H7 (cell line): ENCODE data around the gene NTN3. TPM values are rescaled to one million over a fixed set of nuclear protein-coding genes. Genes with fewer than 3 reads are reported as not detected.
A peak's percentile ranks its signal among the peaks of the same experiment; 100 is the strongest.

Source experiments
- DNase-seq: peaks from one replicate; pipeline ENCODE4 v3.0.0; 2012
- H3K27me3 ChIP-seq: 2 replicates; pipeline ENCODE4 v1.6.0; 2011; ENCODE audit warnings: mild to moderate bottlenecking, low read length; ENCODE audit not compliant: control insufficient read depth, insufficient read depth
- H3K36me3 ChIP-seq: replicated peaks from 2 replicates; pipeline ENCODE4 v1.5.1; 2011; ENCODE audit warnings: low read length; ENCODE audit not compliant: control insufficient read depth, insufficient read depth
- H3K4me3 ChIP-seq: 2 replicates; pipeline ENCODE4 v1.5.1; 2011; ENCODE audit warnings: low read depth, mild to moderate bottlenecking, control low read depth, low read length, moderate library complexity; ENCODE audit not compliant: insufficient read depth
- total RNA-seq: library from RNA; depleted of rRNA; stranded (reverse); fragments of >200 nt; shearing (Covaris generic); gene quantifications from 2 replicates; pipeline ENCODE4 v1.2.3, GENCODE V29; 2014; rRNA removed

The NTN3 gene
- total RNA-seq, result 0.73 TPM in 1 of 2 replicates, not detected in the other

DNA sequence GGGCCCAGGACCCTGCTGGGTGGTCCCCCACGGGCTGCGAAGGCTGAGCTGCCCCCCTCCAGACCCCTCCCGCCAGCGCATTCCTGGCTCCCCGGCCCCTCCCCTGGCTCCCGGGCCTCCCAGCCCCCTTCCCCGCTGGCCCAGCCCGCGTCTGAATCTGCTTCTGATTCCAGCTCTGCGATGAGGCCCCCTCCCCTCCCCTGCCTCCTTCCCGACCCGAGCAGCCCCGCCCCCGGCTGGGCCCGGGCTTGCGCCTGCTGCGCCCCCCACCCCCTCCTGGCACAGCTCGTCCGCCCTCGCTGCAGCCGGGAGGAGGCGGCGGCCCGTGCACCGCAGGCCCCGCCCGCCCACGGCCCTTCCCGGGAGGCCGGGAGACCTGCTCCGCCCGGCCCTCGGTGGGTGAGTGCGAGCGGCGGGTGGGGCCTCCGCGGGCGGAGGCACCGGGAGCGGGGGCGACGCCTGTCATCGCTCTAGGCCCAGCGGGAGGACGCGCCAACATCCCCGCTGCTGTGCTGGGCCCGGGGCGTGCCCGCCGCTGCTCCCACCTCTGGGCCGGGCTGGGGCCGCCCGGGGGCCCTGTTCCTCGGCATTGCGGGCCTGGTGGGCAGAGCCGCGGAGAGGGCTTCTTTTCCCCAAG, at the start of gene NTN3:
TSS of gene NTN3 (plus strand) at position 282 of the 637 bp plus-strand sequence. CDS start 405 bp downstream, outside the sequence.
- peaks cover 56% of the 10 kb centered on the region for H3K27me3 ChIP-seq
- no peaks in the 10 kb centered on the region for H3K36me3 ChIP-seq
- peak within 1 kb of the TSS; percentile 37 for H3K4me3 ChIP-seq
- peak; percentile 96 for DNase-seq

DNA sequence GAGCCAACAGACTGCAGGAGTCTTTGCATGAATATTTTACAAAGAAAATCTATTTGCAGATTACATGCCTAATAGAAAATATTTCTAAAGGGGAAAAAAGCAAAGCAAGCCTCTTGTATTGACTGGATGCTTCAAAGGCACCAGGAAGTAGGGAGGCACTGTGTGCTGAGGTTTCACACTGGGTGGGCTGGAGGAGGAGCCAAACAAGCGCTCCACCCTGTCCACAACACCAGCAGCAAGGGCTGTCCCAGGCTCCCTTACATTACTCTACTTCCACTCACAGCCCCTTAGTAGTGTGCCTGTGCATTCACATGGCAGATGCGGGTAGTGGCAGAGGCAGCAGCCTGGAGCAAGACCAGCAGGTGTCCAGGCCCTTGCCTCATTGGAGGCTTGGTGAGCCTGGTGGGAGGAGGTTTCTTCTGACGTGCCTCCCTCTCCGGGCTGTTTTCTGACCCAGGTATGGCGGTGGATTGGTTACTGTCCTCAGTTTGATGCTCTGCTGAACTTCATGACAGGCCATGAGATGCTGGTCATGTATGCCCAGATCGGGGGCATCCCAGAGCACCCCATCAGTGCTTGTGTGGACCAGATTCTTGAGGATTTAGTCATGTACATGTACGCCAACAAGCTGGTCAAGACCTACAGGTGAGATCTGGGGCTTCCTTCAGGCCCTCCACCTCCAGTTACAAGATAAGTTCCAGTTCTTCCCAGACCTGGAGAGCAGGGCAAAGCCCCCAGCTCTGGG, 48.8 kb upstream of the NTN3 start:
- Histone ChIP-seq H3K4me3 (no peak overlapping the region), H3K27me3 (no peaks in the 10 kb centered on the region), H3K36me3 (no peaks in the 10 kb centered on the region)
- DNase-seq, result no peak

DNA sequence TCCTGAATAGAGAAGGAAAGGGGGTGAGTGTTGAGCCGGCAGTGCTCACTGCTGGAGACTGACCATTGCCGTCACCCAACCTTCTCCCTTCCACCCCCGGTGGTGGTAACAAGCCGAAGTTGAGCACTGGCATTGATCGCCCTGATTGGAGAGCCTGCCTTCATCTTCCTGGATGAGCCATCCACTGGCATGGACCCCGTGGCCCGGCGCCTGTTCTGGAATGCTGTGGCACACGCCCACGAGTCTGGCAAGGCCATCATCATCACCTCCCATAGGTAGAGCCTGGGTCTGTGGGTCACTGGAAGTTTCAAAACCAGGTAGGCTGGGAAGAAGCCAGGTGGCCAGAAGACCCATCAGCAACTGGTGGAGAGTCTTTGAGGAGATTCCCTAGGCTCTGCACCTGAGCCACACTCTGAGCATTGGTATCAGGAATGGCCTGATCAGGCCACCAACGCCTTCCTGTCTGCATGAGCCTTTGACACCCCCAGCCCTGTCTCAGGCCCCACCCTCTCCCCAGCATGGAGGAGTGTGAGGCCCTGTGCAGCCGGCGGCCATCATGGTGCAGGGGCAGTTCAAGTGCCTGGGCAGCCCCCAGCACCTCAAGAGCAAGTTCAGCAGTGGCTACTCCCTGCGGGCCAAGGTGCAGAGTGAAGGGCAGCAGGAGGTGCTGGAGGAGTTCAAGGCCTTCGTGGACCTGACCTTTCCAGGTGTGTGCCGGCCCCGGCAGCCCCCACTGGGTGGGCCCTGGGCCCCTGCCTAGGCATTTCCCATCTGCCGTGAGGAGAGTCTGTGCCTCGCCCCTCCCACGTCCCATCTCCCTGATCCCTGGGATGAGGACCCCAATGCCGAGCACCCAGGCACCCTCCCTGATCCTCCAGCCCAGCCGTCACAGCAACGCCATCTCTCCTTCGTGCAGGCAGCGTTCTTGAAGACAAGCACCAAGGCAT, 46.8 kb upstream of the NTN3 start:
- no peak overlapping the region for H3K4me3 ChIP-seq
- no peaks in the 10 kb centered on the region for H3K36me3 ChIP-seq
- peak; percentile 21 for DNase-seq
- peaks cover 1% of the 10 kb centered on the region; the same call in 1 of the 2 replicates for H3K27me3 ChIP-seq

DNA sequence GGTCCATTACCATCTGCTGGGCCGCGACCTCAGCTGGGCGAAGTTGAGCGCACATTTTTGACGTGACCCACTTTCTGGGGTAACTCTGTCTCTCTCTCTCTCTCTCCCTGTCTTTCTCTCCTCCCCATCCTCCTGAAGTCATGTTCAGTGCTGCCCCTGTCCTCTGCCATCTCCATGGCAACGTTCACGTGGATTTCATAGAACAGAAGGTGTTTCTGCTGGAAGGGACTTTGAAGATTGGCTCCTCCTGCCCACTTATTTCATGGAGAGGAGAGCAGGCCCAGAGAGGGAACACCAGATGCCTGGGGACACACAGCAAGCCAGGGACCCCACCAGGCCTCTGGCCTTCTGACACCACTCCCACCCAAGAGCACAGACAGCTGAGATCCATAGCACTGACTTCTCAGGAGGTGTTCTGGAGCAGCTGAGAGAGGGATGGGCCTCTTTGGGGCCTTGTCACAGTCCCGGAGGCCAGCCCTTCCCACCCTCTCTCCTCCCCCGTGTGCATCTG, 46.0 kb upstream of the NTN3 start:
- Histone ChIP-seq H3K27me3 (peaks cover 1% of the 10 kb centered on the region; the same call in 1 of the 2 replicates), H3K4me3 (no peak overlapping the region), H3K36me3 (no peaks in the 10 kb centered on the region)
- no peak for DNase-seq

DNA sequence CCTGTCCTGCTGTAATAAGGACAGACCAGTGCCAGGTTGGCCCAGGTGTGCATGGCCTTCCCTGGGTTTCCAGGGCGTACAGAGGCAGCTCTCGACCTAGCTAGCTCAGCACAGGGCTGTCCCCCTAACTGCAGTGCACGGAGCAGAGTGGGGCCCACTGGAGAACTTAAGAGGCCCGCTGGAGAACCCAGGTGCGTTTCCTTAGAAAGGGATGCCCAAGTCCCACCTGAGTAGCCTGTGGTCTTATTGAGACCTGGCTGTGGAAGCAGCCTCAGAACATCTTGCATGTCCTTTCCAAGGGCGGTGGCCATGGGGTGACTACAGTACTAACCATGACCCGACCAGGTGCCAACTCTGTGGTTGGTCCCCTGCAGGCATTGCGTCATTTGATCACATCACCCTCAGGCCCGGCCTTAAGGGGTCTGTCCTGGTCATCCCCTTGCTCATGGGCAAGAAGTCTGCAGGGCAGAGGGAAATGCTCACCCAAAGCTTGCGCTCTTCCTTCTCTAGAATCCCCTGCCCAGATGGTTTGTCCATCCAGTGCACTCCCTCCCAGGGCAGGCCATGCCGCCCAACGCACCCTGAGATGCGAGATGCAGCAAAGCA, 45.2 kb upstream of the NTN3 start:
- Histone ChIP-seq H3K36me3 (peaks cover 2% of the 10 kb centered on the region; the same call in 1 of the 2 replicates), H3K27me3 (peaks cover 1% of the 10 kb centered on the region; the same call in 1 of the 2 replicates), H3K4me3 (no peak overlapping the region)
- DNase-seq, result no peak

DNA sequence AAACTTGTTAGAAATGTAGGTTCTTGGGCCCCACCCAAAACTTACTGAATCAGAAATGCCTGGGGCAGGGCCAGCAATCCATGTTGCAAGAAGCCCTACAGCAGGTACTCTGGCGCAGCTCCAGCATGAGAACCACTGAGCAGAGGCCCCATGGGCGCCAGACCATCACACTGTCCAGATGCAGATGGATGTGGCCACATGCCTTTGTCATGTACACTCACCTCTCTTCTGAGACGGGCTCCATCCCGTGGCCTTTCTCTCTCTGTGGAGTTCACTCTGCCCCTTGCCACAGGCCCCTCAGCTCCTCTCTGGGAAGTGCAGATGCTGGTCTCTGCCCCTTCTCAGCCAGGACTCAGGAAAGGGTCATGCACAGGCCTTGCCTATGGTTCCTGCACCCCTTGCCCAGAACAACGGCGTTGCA, 44.1 kb upstream of the NTN3 start:
- H3K36me3 ChIP-seq, result peaks cover 6% of the 10 kb centered on the region; the same call in 1 of the 2 replicates
- DNase-seq, result no peak
- no peak overlapping the region for H3K4me3 ChIP-seq
- peaks cover 1% of the 10 kb centered on the region; the same call in 1 of the 2 replicates for H3K27me3 ChIP-seq

DNA sequence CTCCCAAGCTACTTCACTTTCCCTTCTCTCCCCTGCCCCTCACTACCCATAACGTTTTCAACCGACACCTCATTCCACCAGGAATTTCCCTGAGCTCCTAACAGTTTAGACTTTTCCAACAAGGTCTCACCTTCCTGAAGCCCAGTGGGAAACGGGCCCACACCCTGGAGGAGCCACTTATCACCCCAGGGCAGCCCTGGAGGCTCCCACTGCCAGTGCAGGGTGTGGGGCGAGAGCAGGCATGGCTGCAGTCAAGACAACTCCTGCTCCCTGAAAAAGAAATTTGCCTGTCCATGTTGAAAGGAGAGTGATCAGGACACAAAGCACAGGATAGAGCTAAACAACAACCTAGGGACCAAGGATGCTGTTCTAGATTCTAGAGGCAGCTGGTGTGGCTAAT, 43.6 kb upstream of the NTN3 start:
- H3K4me3 ChIP-seq, result no peak overlapping the region
- peaks cover 1% of the 10 kb centered on the region; the same call in 1 of the 2 replicates for H3K27me3 ChIP-seq
- peaks cover 11% of the 10 kb centered on the region for H3K36me3 ChIP-seq
- peak; percentile 14 for DNase-seq

DNA sequence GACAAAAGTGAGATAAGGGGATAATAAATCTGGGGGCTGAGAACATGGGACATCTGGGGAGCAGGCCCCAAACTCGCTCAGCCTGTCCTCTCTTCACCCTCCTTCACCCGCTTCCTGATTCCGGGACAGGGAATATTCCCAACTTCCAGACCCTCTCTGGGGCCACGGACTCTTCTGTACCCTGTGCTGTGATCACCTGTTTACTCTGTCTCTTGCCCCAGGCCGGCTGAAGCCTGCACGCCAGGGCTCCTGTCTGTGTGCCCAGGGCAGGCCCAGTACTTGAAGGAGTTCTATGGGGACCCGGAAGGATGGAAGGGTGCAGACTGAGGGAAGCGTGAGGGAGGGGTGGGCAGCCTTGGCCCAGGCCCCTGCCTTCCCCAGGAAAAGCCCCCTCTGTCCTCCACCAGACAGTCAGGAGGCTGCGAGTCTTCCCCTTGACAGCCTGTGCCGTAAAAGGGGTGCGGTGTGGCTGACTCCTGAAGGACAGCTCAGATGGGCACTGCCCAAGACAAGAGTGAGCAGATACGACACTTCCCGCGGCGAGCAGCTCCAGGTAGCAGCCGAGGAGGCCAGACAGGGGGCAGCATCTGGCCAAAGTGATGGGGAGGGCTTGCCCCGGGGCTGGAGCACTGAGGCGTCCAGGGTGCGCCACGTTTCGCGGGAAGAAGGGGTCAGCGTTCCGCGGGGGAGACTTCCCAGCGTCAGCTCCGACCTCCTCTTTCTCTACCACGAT, 42.9 kb upstream of the NTN3 start:
- peaks cover 18% of the 10 kb centered on the region for H3K36me3 ChIP-seq
- H3K27me3 ChIP-seq, result peaks cover 1% of the 10 kb centered on the region; the same call in 1 of the 2 replicates
- H3K4me3 ChIP-seq, result peak overlapping the region; percentile 75
- peak; percentile 71 for DNase-seq

DNA sequence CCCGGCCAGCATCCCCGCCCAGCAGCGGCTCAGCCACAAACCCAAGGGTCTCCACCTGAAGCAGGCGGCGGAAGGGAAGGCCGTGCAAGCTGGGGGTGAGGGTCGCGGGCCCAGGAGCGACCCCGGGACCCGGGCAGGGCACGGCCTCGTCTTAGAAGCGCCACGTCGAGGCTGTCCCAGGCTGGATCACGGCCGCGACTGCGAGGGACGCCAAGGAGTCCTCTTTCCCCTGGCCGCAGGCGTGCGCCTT, 42.4 kb upstream of the NTN3 start:
- no peak for DNase-seq

GRCh38 chr16:2429034-2429770, 41.9 kb upstream of the NTN3 start, which contains the start of gene CCNF:
CCNF (plus strand) TSS chr16:2429447; CDS start chr16:2429482, 35 bp downstream.
- peak; percentile 100 for DNase-seq
- peaks cover 1% of the 10 kb centered on the region; the same call in 1 of the 2 replicates for H3K27me3 ChIP-seq
- peak within 1 kb of the TSS; percentile 92 for H3K4me3 ChIP-seq
- peaks cover 21% of the 10 kb centered on the region for H3K36me3 ChIP-seq

More for the DNA sequence above, 42.4 kb upstream of the NTN3 start:
- Histone ChIP-seq H3K36me3 (peaks cover 21% of the 10 kb centered on the region), H3K4me3 (peak overlapping the region; percentile 75), H3K27me3 (peaks cover 1% of the 10 kb centered on the region; the same call in 1 of the 2 replicates)

GRCh38 chr16:2429771-2430663, 41.1 kb upstream of the NTN3 start:
- no peak for DNase-seq
- Histone ChIP-seq H3K4me3 (peak overlapping the region; percentile 92), H3K27me3 (peaks cover 1% of the 10 kb centered on the region; the same call in 1 of the 2 replicates), H3K36me3 (peaks cover 23% of the 10 kb centered on the region)

DNA sequence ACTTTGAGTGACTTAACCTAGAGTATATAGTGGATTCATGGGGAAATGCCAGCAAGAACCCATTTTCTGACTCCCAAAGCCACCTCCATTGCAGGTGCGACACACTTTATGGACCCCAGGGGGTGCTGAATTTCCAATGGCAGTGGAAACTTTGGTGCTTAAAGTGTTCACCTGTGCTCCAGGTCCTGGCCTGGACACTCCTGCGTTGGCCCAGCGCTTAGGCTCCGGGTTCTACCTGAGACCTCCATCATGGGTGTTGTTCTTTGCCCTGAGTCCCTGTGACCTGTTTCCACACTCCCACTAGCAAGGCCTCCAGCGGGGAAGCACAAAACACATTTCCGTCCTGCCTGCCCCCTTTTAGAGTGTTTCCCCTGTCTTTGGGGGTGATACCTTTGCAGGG, 38.8 kb upstream of the NTN3 start:
- Histone ChIP-seq H3K27me3 (peaks cover 1% of the 10 kb centered on the region; the same call in 1 of the 2 replicates), H3K4me3 (no peak overlapping the region), H3K36me3 (peaks cover 41% of the 10 kb centered on the region)
- no peak for DNase-seq
